ENCODE data around the gene PRRC2B.

GRCh38 chr9:131539223-131539923, 145.5 kb downstream of the PRRC2B start:
- TF ChIP-seq RFX5 (IDR thresholded peaks at IDR 0.05; ENCODE audit: borderline replicate concordance, low read depth, low read length) (no peak), YY1 (IDR thresholded peaks at IDR 0.05; ENCODE audit: low read depth, low read length) (no peak), MAFK (IDR thresholded peaks at IDR 0.05; ENCODE audit: low read depth, low read length) (no peak), CTCF (IDR thresholded peaks at IDR 0.05; ENCODE audit: control extremely low read depth in 1 of 3, insufficient read depth in 1 of 3, low read depth in 1 of 3, low read length in 3 of 3) (no peak), RAD21 (IDR thresholded peaks at IDR 0.05 in 1 of 2, conservative IDR thresholded peaks at IDR 0.05 in 1 of 2; ENCODE audit: low read depth in 2 of 2, low read length in 2 of 2) (no peak), SAP30 (IDR thresholded peaks at IDR 0.05; ENCODE audit: insufficient read depth, insufficient replicate concordance, low read length) (no peak), GTF2F1 (IDR thresholded peaks at IDR 0.05; ENCODE audit: borderline replicate concordance, low read depth, low read length) (no peak), POLR2AphosphoS5 (IDR thresholded peaks at IDR 0.05; ENCODE audit: low read depth, low read length) (no peak), MAX (IDR thresholded peaks at IDR 0.05) (no peak)

Data from H1 (cell line).